NCI-H345 treated with DMSO at 0.1 percent for 48 hours (cell line): Measurements from ENCODE around the gene HSH2D.
A peak's percentile ranks its signal among the peaks of the same experiment; 100 is the strongest.

Experiments
- DNase-seq: peaks from one replicate; lab custom pipeline; 2025; ENCODE audit not compliant: unreplicated experiment; lab: John Stamatoyannopoulos, UW

HSH2D gene

DNA sequence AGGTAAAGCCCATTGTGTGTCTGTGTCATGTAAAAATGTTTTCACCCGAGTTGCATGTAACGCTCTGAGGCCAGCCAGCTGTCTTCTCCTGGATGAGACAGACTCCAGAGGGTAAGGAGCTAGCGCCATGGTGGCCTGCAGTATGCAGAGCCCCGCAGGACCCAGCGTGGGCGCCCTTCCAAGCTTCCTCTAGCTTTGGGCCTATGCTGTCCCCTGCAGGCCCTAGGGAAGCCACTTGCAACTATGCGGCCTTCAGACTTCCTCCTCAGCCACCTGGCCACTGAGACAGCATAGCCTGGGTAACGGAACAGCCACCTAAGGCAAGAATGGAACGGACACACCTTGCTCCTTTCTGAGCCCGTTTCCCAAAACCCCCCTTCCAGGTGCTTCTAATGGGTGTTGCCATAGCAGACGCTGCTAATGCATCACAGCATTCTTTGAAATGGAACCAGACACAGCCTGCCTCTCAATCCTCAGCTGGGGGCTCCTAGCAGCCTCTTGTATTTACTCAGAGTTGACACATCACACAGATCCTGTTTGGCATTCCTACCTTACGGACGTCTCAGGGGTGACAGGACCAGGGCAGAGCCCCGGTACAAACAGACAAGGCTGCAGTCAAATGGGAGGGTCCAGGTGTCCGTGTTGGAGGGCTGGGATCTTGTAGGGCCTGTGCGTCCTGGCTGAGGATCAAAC, 47.9 kb downstream of the HSH2D start:
- DNase-seq, result no peak

DNA sequence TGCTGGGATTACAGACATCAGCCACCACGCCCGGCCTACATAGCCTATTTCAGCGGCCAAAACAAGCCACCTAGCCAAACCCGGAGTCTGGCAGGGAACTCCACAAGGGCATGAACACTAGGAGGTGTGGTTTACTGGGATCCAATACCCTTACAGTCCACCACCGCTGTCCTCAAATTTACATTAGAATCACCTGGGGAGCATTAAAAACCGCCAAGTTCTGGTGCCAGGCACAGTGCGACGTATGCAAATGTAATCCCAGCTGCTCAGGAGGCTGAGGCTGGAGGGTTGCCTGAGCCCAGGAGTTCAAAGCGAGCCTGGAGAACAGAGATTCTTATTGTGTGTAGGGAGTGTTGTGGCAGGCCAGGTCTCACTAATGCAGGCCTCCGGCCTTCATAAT, 50.0 kb downstream of the HSH2D start:
- DNase-seq, result no peak

DNA sequence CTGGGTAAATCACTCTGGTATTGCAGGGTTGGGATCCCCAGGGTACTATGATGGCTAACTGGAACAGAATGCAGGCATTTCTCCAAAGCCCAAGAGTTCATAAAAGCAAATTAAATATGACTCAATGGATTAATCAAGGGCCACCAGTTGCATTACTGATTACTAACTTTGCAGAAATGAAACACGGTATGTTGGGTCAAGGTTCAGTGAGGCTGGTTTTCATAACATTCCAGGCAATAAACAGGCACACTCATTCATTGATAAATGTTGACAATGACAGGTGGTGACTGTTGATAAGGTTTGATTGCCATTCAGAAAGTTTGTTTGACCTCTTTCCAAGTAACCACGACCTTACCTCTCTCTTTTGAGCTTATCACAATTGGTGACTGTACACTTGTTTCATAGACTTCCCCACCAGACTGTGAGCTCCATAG, 53.7 kb downstream of the HSH2D start:
- DNase-seq, result no peak

DNA sequence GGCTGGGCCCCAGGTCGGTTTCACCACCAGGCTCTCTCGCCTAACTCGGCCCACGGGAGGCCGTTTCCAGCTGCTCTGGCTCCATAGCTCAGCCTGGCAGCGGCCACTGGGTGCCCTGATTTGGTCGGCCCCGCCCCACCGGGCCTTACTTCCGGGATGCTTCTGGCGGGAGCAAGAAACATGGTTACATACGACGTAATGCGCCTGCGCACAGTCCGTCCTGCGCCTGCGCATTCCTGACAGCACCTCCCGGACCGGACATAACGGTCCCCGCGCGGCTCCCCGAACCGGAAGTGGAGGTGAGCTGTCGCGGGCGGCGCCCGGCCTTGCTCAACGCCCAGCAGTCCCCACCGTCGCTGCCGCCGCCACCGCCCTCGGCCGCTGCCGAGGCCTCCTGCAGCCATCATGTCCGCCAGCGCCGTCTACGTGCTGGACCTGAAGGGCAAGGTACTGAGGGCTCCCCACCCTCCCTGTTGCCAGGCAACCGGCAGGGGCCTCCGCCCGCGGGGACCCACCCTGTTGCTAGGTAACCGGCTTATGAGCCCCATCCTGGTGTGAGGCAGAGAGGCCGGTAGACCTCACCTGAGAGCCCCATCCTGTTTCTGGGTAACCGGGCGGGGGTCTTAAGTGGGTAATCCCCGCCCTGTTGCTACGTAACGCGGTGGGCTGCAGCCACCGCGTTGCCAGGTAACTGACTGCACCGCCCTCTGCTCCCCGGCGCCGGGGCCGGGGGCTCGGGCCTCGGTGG, 54.3 kb downstream of the HSH2D start, which contains the start of gene AP1M1:
Gene AP1M1, plus strand, starts transcription at position 290 of the 748 bp plus-strand sequence. Its CDS starts 116 bp downstream, at position 406.
- peak; percentile 90 for DNase-seq

DNA sequence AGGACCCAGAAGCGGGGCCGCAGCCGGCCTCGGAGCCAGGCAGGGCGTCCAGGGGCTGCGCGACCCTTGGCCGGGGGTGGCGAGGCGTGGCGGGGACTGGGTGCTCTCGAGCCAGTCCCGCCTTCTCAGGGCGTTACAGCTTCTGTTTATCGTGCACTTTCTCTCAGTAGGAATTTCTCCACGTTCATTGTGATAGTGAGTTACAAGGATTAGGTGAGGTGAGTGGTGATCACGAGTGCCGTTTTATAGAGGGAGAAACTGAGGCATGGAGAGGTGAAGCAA, 54.8 kb downstream of the HSH2D start:
- no peak for DNase-seq

DNA sequence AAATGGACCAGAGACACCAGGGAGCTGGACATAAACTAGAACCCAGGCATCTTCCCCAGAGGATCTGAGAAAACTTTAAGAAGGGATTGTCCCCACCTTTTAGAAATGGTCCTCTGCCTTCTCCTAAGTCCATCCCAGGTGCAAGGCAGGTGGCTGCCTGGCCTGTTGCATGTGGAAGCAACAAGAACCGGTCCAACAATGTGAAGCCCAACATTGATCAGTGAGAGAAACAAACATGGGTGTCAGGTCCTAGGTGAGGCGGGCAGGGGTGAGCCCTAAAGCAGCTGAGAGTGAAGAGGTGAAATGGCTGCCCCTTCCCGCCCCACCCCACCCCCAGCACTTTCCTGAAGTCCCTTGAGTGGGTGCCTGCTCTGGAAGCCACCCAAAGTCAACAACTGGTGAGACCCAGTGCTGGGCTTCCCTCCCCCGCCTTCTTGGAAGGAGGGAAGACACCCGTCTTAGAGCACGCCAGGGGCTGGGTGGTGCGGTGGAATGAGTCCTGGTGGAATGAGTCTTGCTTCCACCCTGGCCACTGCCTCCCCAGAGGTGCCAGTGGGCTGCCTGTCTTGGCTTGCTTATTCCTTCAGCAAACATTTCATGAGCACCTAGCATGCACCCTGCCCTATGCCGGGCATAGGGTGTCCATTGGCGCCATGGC, 55.9 kb downstream of the HSH2D start:
- no peak for DNase-seq

DNA sequence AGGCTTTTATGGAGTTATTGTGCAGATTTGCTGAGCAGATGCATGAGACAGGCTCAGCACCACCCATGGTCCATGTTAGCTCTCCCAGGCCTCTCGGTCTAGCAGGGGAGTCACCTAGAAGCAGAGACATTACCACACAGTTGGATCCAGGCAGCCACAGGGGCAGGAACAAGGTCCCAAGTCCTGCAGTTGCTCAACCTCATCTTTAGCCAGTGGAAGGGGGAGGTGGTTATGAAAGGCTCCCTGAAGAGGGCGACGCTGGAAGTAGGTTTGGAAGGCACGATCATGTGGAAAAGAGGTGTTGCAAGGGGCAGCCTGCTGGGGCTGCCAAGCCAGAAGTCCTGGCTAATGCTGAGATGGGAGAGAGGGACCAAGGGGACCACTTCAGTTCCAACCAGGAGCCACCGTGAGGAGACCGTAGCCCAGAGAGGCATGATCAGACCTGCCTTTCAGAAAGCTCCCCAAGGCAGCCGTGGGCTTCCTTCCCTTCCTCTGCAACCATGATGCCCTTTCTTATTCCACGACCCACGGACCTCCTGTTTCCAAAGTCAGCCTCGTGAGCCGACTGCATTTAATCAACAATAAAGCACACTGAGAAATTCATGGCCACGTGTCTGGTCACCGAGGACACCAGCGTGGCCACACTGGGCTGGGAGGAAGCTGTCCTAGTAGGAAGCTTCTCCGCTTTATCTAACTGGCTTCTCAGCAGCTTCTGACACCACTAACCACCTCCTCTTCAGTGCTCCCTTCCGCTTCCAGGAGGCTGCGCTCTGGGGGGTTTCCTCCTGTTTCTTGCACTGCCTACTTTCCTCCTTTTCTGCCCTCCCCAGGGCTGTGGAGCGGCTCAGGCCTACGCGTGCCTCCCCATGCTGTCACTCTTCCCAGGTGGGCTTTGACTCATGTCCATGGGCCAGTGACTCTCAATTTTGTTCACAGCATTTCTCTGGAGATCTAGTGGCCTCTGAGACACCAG, 56.8 kb downstream of the HSH2D start:
- no peak for DNase-seq

DNA sequence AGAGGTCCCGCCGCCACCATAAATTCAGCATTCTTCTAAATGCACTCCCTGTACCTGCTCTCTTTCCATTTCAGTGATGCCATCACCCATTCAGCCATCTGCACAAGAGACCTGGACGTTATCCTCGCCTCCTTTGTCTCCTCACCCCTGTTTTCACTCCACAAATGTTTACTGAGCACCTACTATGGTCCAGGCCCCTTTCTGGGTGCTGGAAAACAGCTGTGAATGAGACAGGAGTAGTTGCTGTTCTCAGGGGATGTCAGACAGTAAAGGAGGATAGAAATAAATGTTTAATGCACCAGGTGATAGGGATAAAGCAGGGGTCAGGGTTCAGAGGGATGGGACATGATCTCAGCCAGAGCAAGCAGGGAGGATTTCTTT, 57.5 kb downstream of the HSH2D start:
- DNase-seq, result no peak

DNA sequence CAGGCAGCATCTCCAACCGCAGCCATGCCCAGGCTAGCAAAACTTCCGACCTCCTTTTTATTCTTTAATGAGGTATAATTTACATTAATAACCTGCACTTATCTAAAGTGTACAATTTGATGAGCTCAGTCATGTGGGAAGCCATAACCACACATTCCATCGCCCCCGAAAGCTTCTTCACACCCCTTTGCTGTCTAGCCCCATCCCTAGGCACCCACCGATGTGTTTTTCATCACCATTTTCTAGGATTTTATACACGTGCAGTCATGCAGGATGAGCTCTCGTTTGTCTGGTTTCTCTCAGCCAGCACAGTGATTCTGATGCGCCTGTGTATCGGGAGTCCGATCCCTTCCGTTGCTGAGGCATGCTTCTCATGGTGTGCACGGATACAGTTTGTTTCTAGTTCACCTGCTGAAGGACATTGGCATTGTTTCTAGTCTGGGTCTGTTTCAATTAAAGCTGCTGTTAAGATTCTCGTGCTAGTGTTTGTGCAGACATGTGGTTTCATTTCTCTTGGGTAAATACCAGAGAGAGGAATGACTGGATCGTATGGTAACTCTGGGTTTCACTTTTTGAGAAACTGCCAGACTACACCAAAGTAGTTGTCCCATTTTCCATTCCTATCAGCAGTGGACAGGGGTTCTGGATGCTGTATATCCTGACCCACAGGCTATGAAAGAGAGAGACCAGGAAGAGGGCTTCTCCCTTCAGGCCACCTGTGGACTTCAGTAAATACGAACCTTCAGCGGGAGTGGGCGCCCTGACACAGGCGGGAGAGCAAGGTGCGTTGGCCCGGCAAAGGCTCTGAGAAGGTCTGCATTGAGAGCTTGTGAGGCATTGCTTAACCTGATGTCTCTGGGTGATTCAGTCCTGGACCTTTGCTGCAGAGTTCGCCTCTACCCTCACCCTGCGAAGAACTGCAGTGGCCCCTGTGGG, 59.1 kb downstream of the HSH2D start:
- no peak for DNase-seq

DNA sequence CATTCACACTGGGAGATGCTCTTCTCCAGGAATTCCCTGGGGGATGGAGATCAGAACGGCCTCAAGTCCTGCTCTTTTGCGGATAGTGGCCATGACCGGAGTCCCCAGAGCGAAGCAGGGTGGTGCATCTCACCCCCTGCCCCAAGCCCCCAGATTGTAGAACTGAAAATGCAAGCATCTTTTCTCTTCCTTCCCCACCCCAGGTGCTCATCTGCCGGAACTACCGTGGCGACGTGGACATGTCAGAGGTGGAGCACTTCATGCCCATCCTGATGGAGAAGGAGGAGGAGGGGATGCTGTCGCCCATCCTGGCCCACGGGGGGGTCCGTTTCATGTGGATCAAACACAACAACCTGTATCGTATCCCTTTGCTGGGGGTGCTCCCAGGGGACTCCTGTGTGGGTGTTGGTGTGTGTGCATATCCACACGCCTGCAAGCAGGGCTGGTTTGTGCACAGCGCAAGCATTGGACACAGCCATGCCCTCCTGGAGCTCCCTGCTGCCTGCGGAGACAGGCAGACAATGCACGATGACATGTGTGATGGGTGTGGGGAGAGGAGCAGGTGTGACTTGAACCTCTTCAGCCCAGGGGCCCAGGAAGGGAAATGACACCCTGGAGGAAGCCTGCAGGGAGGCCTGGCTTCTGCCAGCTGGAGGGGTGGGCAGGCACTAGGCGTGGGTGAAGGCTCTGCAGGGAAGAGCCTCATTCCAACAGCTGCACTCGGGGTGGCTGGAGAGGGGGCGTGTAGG, 59.9 kb downstream of the HSH2D start:
- peak; percentile 54 for DNase-seq

DNA sequence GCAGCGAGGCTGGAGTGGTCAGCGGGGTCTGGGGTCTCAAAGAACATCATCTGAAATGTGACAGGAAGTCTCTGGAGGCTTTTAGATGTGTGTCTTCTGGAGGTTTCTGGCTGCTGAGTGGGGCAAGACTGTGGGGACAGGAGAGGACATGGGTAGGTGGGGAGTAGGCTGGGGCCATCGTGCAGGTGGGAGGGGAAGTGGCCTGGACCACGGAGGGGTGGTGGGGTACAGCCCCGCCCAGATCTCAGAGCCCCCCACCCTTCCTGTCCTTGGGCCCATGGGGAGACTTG, 60.5 kb downstream of the HSH2D start:
- DNase-seq, result no peak

DNA sequence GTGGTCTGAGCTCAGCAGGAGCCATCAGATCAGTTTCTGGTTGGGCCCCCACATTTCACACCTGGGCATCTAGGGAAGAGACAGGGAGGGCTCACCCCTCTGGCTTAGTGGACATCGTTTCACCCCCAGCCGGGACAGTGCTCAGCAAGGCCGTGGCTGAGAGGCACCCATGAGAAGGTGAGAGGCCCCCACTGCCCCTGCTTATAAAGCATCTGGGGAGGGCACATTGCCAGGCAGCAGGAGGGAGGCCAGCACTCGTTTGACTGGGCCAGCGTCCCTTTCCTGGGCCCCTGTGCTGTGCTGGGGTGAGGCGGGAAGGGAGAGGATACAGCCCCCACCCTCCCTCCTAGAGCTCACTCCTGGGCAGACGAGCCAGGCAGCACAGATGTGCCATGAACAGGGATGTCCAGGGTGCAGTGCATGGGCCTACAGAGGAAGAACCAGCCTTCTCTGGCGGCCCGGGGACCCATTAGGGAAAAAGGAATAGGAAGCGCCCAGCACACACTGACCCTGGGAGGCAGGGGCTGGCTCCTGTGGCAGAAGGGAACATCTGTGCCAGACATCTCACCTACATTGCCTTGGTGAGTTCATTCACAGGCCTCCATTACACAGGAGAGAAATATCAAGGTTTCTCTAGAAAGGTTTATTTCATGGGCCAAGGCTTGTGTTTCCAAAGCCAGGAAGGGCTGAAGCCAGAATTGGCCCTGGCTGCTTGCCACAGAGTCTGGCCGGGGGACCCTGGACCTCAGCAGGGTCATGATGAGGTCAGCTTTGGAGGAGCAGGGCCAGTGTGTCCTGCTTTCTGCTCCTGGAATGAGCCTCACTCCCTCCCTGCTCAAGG, 61.9 kb downstream of the HSH2D start:
- DNase-seq, result no peak

DNA sequence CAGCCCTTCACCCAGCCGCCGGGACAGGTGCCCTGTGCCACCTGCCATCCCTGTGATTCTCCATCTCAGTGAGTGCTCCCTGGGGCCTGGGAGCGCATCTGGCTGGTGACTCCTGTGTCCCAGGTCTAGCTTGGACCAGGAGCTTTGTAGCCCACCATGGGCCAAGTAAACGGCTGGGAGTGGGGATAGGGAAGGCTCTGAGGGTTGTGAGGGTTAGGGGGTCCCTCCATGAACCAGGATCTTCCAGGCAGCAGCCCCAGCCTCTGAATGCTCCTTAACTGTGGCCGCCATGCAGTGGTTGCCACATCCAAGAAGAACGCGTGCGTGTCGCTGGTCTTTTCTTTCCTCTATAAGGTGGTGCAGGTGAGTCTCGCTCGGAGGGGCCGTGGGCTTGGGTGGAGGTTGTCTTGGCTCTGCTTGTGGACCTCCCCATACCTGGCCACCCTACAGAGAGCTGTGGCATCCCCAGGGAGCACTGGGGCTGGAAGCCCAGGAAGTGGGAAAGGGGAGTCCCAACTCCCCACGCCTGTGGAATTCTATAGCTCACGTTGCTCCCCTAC, 62.6 kb downstream of the HSH2D start:
- DNase-seq, result no peak

DNA sequence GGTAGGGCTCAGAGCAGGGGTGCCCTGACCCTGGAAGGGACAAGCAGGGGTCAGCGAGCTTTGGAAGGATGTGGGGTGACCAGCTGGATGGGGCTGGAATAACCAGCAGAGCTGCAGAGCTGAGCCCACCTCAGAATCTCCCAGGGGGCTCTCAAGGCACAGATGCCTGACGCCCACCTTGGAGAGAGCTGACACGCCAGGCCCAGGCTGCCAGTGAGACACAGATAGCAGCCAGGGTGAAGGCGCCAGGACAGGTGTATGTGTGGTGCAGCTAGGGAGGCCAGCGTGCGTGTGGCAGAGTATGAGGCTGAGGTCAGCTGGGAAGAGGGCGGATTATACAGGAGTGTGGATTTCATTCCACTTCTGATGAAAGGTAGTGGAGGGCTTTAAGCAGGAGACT, 63.2 kb downstream of the HSH2D start:
- no peak for DNase-seq

DNA sequence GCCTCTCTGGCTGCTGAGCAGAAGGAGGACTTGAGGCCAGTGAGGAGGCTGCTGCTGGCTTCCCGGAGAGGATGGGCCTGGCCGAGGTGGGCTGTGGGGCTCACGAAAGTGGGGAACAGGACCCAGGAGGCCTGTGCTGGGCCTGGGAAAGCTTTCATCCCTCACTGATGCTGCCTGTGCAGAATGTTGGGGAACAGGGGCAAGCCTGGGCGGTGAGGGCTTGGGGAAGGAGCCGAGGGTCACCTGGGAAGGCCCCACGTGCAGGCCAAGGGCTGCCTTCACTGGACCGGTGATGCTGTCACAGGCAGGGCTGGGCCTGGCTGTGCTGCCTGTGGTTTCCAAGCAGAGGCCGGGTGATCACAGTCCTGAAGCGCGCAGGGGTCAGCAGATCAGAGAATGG, 63.6 kb downstream of the HSH2D start:
- no peak for DNase-seq

DNA sequence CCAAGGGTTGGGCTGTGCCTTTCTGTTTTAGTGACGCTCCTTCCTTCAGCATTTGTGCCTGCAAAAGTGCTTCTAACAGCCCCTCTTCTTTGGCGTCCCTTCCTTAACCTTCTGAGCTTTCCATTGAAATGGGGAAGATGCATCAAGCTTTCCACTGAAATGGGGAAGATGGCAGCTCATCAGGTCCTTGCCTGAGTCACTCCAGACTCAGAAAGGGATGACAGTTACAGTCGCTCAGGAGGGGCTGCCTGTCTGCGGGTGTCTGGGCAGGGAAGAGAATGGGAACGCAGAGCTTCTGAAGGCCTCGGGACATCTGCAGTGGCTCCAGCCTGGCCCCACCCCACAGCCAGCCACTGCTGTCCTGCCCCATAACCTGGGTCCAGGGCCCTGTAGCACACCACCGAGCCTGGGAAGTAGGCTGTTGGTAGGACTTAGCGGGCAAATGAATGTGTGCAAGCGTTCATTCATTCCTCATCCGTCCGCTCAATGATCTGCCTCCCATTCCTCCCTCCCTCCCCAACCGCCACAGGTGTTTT, 64.1 kb downstream of the HSH2D start:
- no peak for DNase-seq
